ENCODE data around the gene PIP5KL1. TPM values are rescaled to one million over a fixed set of nuclear protein-coding genes. Genes with fewer than 3 reads are reported as not detected.

Gene PIP5KL1
- total RNA-seq, 1 donor from 2014 or later = not detected

- Histone ChIP-seq H3K36me3 (peaks cover 5 to 16% of the 10 kb centered on the region in 2 donors), H3K4me1 (peaks cover 24 to 44% of the 10 kb centered on the region in 2 donors), H3K27me3 (no peaks in the 10 kb centered on the region), H3K4me3 (peak overlapping the region; percentile 65 to 67), H3K9me3 (no peaks in the 10 kb centered on the region), H3K27ac (peak overlapping the region; percentile 76 to 80)
- TF ChIP-seq CTCF (IDR thresholded peaks at IDR 0.05) = no peak
- no peak for DNase-seq (ENCODE audit: low spot score in 2 of 2)
- intact Hi-C loops (cut with DNase I) = loop anchor here (2.0 kb wide), 2 partner anchors 21 to 43 kb away; no protein-coding TSS in a partner anchor
Measured at GRCh38 chr9:127876026-127876763, 54.4 kb downstream of the PIP5KL1 start.

GRCh38 chr9:127875306-127875966, 55.1 kb downstream of the PIP5KL1 start:
- no peak for TF ChIP-seq CTCF (IDR thresholded peaks at IDR 0.05)
- DNase-seq (ENCODE audit: low spot score in 2 of 2) = no peak
- H3K27me3 ChIP-seq = no peaks in the 10 kb centered on the region
- H3K4me3 ChIP-seq = peak overlapping the region in 1 of 2 donors; percentile 67
- intact Hi-C loops (cut with DNase I) = no loop called here
- H3K27ac ChIP-seq = peak overlapping the region; percentile 76 to 80
- peaks cover 24 to 44% of the 10 kb centered on the region in 2 donors for H3K4me1 ChIP-seq
- no peaks in the 10 kb centered on the region for H3K9me3 ChIP-seq
- H3K36me3 ChIP-seq = peaks cover 5 to 23% of the 10 kb centered on the region in 2 donors

- Histone ChIP-seq H3K27me3 (no peaks in the 10 kb centered on the region), H3K27ac (peak overlapping the region; percentile 76 to 80), H3K4me1 (peaks cover 24 to 44% of the 10 kb centered on the region in 2 donors), H3K4me3 (peak overlapping the region; percentile 23 to 67), H3K9me3 (no peaks in the 10 kb centered on the region), H3K36me3 (peaks cover 5 to 25% of the 10 kb centered on the region in 2 donors)
- intact Hi-C loops (cut with DNase I) = loop anchor here (1.0 to 5.0 kb wide), 2 partner anchors 72 to 89 kb away; partner anchors contain the start of gene FPGS
- TF ChIP-seq CTCF (IDR thresholded peaks at IDR 0.05) = no peak
- no peak for DNase-seq (ENCODE audit: low spot score in 2 of 2)
Measured at GRCh38 chr9:127874301-127875221, 56.0 kb downstream of the PIP5KL1 start.

- peaks cover 6 to 31% of the 10 kb centered on the region in 2 donors for H3K36me3 ChIP-seq
- peak in 1 of 2 donors; percentile 93 for DNase-seq (ENCODE audit: low spot score in 2 of 2)
- peak overlapping the region; percentile 76 to 80 for H3K27ac ChIP-seq
- peaks cover 24 to 44% of the 10 kb centered on the region in 2 donors for H3K4me1 ChIP-seq
- H3K9me3 ChIP-seq = no peaks in the 10 kb centered on the region
- H3K27me3 ChIP-seq = no peaks in the 10 kb centered on the region
- peak overlapping the region; percentile 23 to 67 for H3K4me3 ChIP-seq
- TF ChIP-seq CTCF (IDR thresholded peaks at IDR 0.05) = no peak
- intact Hi-C loops (cut with DNase I) = loop anchor here (1.0 to 5.0 kb wide), 2 partner anchors 72 to 89 kb away; partner anchors contain the start of gene FPGS
Measured at GRCh38 chr9:127873886-127874285, 56.7 kb downstream of the PIP5KL1 start.

GRCh38 chr9:127873223-127873691, 57.3 kb downstream of the PIP5KL1 start:
- H3K27me3 ChIP-seq = no peaks in the 10 kb centered on the region

More at GRCh38 chr9:127873223-127873691, 57.3 kb downstream of the PIP5KL1 start:
- H3K4me1 ChIP-seq = peaks cover 24 to 43% of the 10 kb centered on the region in 2 donors
- H3K27ac ChIP-seq = peak overlapping the region; percentile 76 to 80
- TF ChIP-seq CTCF (IDR thresholded peaks at IDR 0.05) = no peak
- H3K4me3 ChIP-seq = no peak overlapping the region
- intact Hi-C loops (cut with DNase I) = loop anchor here (5.0 kb wide), 1 partner anchor 71 kb away; the partner anchor contains the start of gene FPGS
- H3K36me3 ChIP-seq = peaks cover 12 to 37% of the 10 kb centered on the region in 2 donors
- no peaks in the 10 kb centered on the region for H3K9me3 ChIP-seq
- DNase-seq (ENCODE audit: low spot score in 2 of 2) = no peak
